ENCODE measurements around the gene HS3ST5. TPM values are rescaled to one million over a fixed set of nuclear protein-coding genes. Genes with fewer than 3 reads are reported as not detected.
"Not testable (repeated sequence)": the region's sequence is repeated elsewhere in the genome, so short reads cannot be mapped to it uniquely, and the experiment has no call there.

HS3ST5 gene
- total RNA-seq, 5 donors from 2014 or later (not counting 1 experiment from before 2014, with no cell fraction given): not detected

- no peaks in the 10 kb centered on the region for H3K27me3 ChIP-seq (replicated peaks in 1 of 2; ENCODE audit: control insufficient read depth in 2 of 2, extremely low read depth in 1 of 2, insufficient read depth in 2 of 2, low read length in 1 of 2)
- no peak overlapping the region for H3K27ac ChIP-seq (ENCODE audit: low read length)
- H3K27ac Mint-ChIP-seq: no peak overlapping the region
- H3K27me3 Mint-ChIP-seq: peaks cover 0 to 5% of the 10 kb centered on the region in 2 donors
- no peak for ATAC-seq (replicated peaks in 1 of 4)
- H3K36me3 ChIP-seq (ENCODE audit: control insufficient read depth in 2 of 2, extremely low read depth in 1 of 2, insufficient read depth in 1 of 2, low read length in 1 of 2): no peaks in the 10 kb centered on the region
- no peaks in the 10 kb centered on the region for H3K36me3 Mint-ChIP-seq
- no peaks in the 10 kb centered on the region for H3K9me3 Mint-ChIP-seq
- DNase-seq: no peak
- H3K9me3 ChIP-seq: no peaks in the 10 kb centered on the region
- ChIA-PET POLR2A (no interaction called here), CTCF (no interaction called here)
- no peaks in the 10 kb centered on the region for H3K4me1 ChIP-seq (ENCODE audit: control insufficient read depth in 1 of 2, extremely low read depth in 1 of 2, insufficient read depth in 2 of 2, low read length in 2 of 2)
- H3K4me1 Mint-ChIP-seq: no peaks in the 10 kb centered on the region
- H3K4me3 ChIP-seq (ENCODE audit: control insufficient read depth in 1 of 2, extremely low read depth in 1 of 2, low read length in 1 of 2): no peak overlapping the region
- H3K4me3 Mint-ChIP-seq: no peak overlapping the region
- WGBS (ENCODE audit: insufficient coverage): no CpG with 5 or more reads among the region's 5 CpGs
These were observed 26.8 kb downstream of the HS3ST5 start for GRCh38 chr6:114315831-114316595.

GRCh38 chr6:114313816-114314215 lies 29.0 kb downstream of the HS3ST5 start:
- H3K4me3 ChIP-seq (ENCODE audit: control insufficient read depth in 1 of 2, extremely low read depth in 1 of 2, low read length in 1 of 2); H3K4me1 ChIP-seq (ENCODE audit: control insufficient read depth in 1 of 2, extremely low read depth in 1 of 2, insufficient read depth in 2 of 2, low read length in 2 of 2); POLR2A ChIA-PET; H3K4me3 Mint-ChIP-seq; H3K9me3 ChIP-seq; DNase-seq; H3K36me3 Mint-ChIP-seq; CTCF ChIA-PET; H3K27ac ChIP-seq (ENCODE audit: low read length); H3K4me1 Mint-ChIP-seq; H3K27me3 Mint-ChIP-seq; ATAC-seq (replicated peaks in 1 of 4); H3K27ac Mint-ChIP-seq; H3K27me3 ChIP-seq (replicated peaks in 1 of 2; ENCODE audit: control insufficient read depth in 2 of 2, extremely low read depth in 1 of 2, insufficient read depth in 2 of 2, low read length in 1 of 2); H3K36me3 ChIP-seq (ENCODE audit: control insufficient read depth in 2 of 2, extremely low read depth in 1 of 2, insufficient read depth in 1 of 2, low read length in 1 of 2); H3K9me3 Mint-ChIP-seq: not testable (repeated sequence)
- WGBS (ENCODE audit: insufficient coverage): 90% methylated on average over 2 of the region's 6 CpGs

GRCh38 chr6:114312931-114313330 lies 29.9 kb downstream of the HS3ST5 start:
- CTCF ChIA-PET: no interaction called here
- POLR2A ChIA-PET: no interaction called here
- H3K27me3 Mint-ChIP-seq: no peaks in the 10 kb centered on the region
- ATAC-seq (replicated peaks in 1 of 4): no peak
- H3K9me3 ChIP-seq: no peaks in the 10 kb centered on the region
- no peak overlapping the region for H3K4me3 ChIP-seq (ENCODE audit: control insufficient read depth in 1 of 2, extremely low read depth in 1 of 2, low read length in 1 of 2)
- no peaks in the 10 kb centered on the region for H3K4me1 Mint-ChIP-seq
- WGBS (ENCODE audit: insufficient coverage): 40% methylated on average over 1 of the region's 4 CpGs
- H3K27ac Mint-ChIP-seq: no peak overlapping the region
- no peak overlapping the region for H3K4me3 Mint-ChIP-seq
- H3K36me3 Mint-ChIP-seq: no peaks in the 10 kb centered on the region
- H3K27me3 ChIP-seq (replicated peaks in 1 of 2; ENCODE audit: control insufficient read depth in 2 of 2, extremely low read depth in 1 of 2, insufficient read depth in 2 of 2, low read length in 1 of 2): no peaks in the 10 kb centered on the region
- H3K36me3 ChIP-seq (ENCODE audit: control insufficient read depth in 2 of 2, extremely low read depth in 1 of 2, insufficient read depth in 1 of 2, low read length in 1 of 2): no peaks in the 10 kb centered on the region
- H3K9me3 Mint-ChIP-seq: no peaks in the 10 kb centered on the region
- H3K4me1 ChIP-seq (ENCODE audit: control insufficient read depth in 1 of 2, extremely low read depth in 1 of 2, insufficient read depth in 2 of 2, low read length in 2 of 2): no peaks in the 10 kb centered on the region
- no peak for DNase-seq
- H3K27ac ChIP-seq (ENCODE audit: low read length): no peak overlapping the region

- Mint-ChIP-seq H3K27ac (no peak overlapping the region), H3K36me3 (no peaks in the 10 kb centered on the region), H3K9me3 (peaks cover 0 to 3% (median 0%) of the 10 kb centered on the region in 3 donors), H3K4me3 (no peak overlapping the region), H3K4me1 (no peaks in the 10 kb centered on the region), H3K27me3 (no peaks in the 10 kb centered on the region)
- ChIA-PET CTCF (interaction anchor here in 1 of 2 donors (0.6 kb wide), 2 partner anchors 82 to 1485 kb away, joined by 3 read pairs; no protein-coding TSS in a partner anchor), POLR2A (interaction anchor here in 1 of 2 donors (0.6 kb wide), 1 partner anchor 602 kb away, joined by 3 read pairs; no protein-coding TSS in a partner anchor)
- ATAC-seq (replicated peaks in 1 of 4): no peak
- Histone ChIP-seq H3K4me3 (ENCODE audit: control insufficient read depth in 1 of 2, extremely low read depth in 1 of 2, low read length in 1 of 2) (no peak overlapping the region), H3K27ac (ENCODE audit: low read length) (no peak overlapping the region), H3K9me3 (no peaks in the 10 kb centered on the region), H3K27me3 (replicated peaks in 1 of 2; ENCODE audit: control insufficient read depth in 2 of 2, extremely low read depth in 1 of 2, insufficient read depth in 2 of 2, low read length in 1 of 2) (no peaks in the 10 kb centered on the region), H3K36me3 (ENCODE audit: control insufficient read depth in 2 of 2, extremely low read depth in 1 of 2, insufficient read depth in 1 of 2, low read length in 1 of 2) (no peaks in the 10 kb centered on the region), H3K4me1 (ENCODE audit: control insufficient read depth in 1 of 2, extremely low read depth in 1 of 2, insufficient read depth in 2 of 2, low read length in 2 of 2) (no peaks in the 10 kb centered on the region)
- WGBS (ENCODE audit: insufficient coverage): no CpG with 5 or more reads among the region's 2 CpGs
- DNase-seq: no peak
These were observed 32.8 kb downstream of the HS3ST5 start for GRCh38 chr6:114310053-114310452.

- H3K4me3 ChIP-seq (ENCODE audit: control insufficient read depth in 1 of 2, extremely low read depth in 1 of 2, low read length in 1 of 2): no peak overlapping the region
- Mint-ChIP-seq H3K9me3 (peaks cover 0 to 3% (median 1%) of the 10 kb centered on the region in 3 donors), H3K27me3 (peaks cover 1 to 4% of the 10 kb centered on the region in 2 donors), H3K27ac (no peak overlapping the region), H3K4me3 (no peak overlapping the region), H3K4me1 (no peaks in the 10 kb centered on the region), H3K36me3 (no peaks in the 10 kb centered on the region)
- no peaks in the 10 kb centered on the region for H3K4me1 ChIP-seq (ENCODE audit: control insufficient read depth in 1 of 2, extremely low read depth in 1 of 2, insufficient read depth in 2 of 2, low read length in 2 of 2)
- ATAC-seq (replicated peaks in 1 of 4): no peak
- H3K9me3 ChIP-seq: no peaks in the 10 kb centered on the region
- peak in 1 of 35 experiments; percentile 3 for DNase-seq
- no peaks in the 10 kb centered on the region for H3K27me3 ChIP-seq (replicated peaks in 1 of 2; ENCODE audit: control insufficient read depth in 2 of 2, extremely low read depth in 1 of 2, insufficient read depth in 2 of 2, low read length in 1 of 2)
- no peak overlapping the region for H3K27ac ChIP-seq (ENCODE audit: low read length)
- H3K36me3 ChIP-seq (ENCODE audit: control insufficient read depth in 2 of 2, extremely low read depth in 1 of 2, insufficient read depth in 1 of 2, low read length in 1 of 2): no peaks in the 10 kb centered on the region
- CTCF ChIA-PET: interaction anchor here in 1 of 2 donors (0.9 kb wide), 1 partner anchor 309 kb away, joined by 3 read pairs; no protein-coding TSS in a partner anchor
- no CpG with 5 or more reads among the region's 1 CpG for WGBS (ENCODE audit: insufficient coverage)
- POLR2A ChIA-PET: no interaction called here
These were observed 38.4 kb downstream of the HS3ST5 start for GRCh38 chr6:114304304-114304887.

DNA sequence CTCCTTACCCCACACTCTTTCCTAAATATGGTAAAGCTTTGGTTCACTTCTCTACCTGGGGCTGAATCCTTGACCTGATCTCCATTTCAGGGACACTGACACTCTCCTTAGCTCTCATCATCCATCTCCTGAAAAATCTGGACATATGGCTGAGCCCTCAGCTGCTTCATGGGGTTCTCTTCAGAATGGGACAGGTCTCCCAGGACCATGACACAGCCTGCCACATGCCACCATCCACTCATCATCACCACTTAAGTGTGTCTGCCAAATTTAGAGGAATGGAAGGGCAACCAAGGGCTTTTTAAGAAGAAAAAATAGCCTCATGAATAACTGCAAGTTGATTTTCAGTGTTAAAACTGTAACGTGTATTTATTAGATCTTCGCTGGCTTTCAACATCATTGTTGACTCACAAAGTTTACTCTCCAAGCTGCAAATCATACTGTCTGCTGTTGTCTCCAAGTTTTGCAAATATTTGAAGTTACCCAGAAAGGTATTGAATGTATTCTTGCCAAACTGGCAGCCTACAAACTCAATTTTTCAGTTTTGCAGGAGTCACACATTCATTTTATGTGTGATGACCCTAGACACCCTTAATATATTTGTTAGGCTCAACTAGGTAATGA lies 41.1 kb downstream of the HS3ST5 start:
- ChIA-PET POLR2A (no interaction called here), CTCF (no interaction called here)
- ATAC-seq (replicated peaks in 1 of 4) (no peak), DNase-seq (no peak)
- no peaks in the 10 kb centered on the region for H3K4me1 Mint-ChIP-seq
- H3K4me3 ChIP-seq (ENCODE audit: control insufficient read depth in 1 of 2, extremely low read depth in 1 of 2, low read length in 1 of 2): no peak overlapping the region
- no peaks in the 10 kb centered on the region for H3K9me3 ChIP-seq
- no peaks in the 10 kb centered on the region for H3K36me3 ChIP-seq (ENCODE audit: control insufficient read depth in 2 of 2, extremely low read depth in 1 of 2, insufficient read depth in 1 of 2, low read length in 1 of 2)
- WGBS (ENCODE audit: insufficient coverage): 80% methylated on average over 1 of the region's 2 CpGs
- H3K36me3 Mint-ChIP-seq: no peaks in the 10 kb centered on the region
- H3K9me3 Mint-ChIP-seq: peaks cover 2 to 4% (median 3%) of the 10 kb centered on the region in 3 donors
- H3K4me3 Mint-ChIP-seq: no peak overlapping the region
- no peaks in the 10 kb centered on the region for H3K27me3 ChIP-seq (replicated peaks in 1 of 2; ENCODE audit: control insufficient read depth in 2 of 2, extremely low read depth in 1 of 2, insufficient read depth in 2 of 2, low read length in 1 of 2)
- no peaks in the 10 kb centered on the region for H3K4me1 ChIP-seq (ENCODE audit: control insufficient read depth in 1 of 2, extremely low read depth in 1 of 2, insufficient read depth in 2 of 2, low read length in 2 of 2)
- peaks cover 3 to 4% of the 10 kb centered on the region in 2 donors for H3K27me3 Mint-ChIP-seq
- H3K27ac Mint-ChIP-seq: no peak overlapping the region
- no peak overlapping the region for H3K27ac ChIP-seq (ENCODE audit: low read length)

All from T-cell (primary cell).